GM15510 (cell line): Measurements from ENCODE around the gene ERBB4.

ENCODE experiments used
- POLR2A ChIP-seq: IDR thresholded peaks from 3 replicates; pipeline ENCODE4 v1.6.1; 2011; ENCODE audit warnings: borderline replicate concordance; ENCODE audit not compliant: insufficient read length; ENCODE audit errors: extremely low read depth

Gene ERBB4

GRCh38 chr2:212208467-212208866 lies 330.1 kb downstream of the ERBB4 start:
- TF ChIP-seq POLR2A = no peak

- no peak for TF ChIP-seq POLR2A
Measured at GRCh38 chr2:212197776-212198175, 340.8 kb downstream of the ERBB4 start.

GRCh38 chr2:212195626-212196025 lies 343.0 kb downstream of the ERBB4 start:
- TF ChIP-seq POLR2A = no peak

- no peak for TF ChIP-seq POLR2A
Measured at GRCh38 chr2:212194396-212194795, 344.2 kb downstream of the ERBB4 start.

- TF ChIP-seq POLR2A = no peak
Measured at GRCh38 chr2:212193803-212194202, 344.8 kb downstream of the ERBB4 start.

GRCh38 chr2:212193056-212193455 lies 345.5 kb downstream of the ERBB4 start:
- no peak for TF ChIP-seq POLR2A

GRCh38 chr2:212186166-212186565 lies 352.4 kb downstream of the ERBB4 start:
- TF ChIP-seq POLR2A = no peak

GRCh38 chr2:212181646-212182045 lies 357.0 kb downstream of the ERBB4 start:
- no peak for TF ChIP-seq POLR2A

GRCh38 chr2:212180408-212181083 lies 358.1 kb downstream of the ERBB4 start:
- no peak for TF ChIP-seq POLR2A

GRCh38 chr2:212177724-212178123 lies 360.9 kb downstream of the ERBB4 start:
- no peak for TF ChIP-seq POLR2A

GRCh38 chr2:212176151-212176550 lies 362.5 kb downstream of the ERBB4 start:
- no peak for TF ChIP-seq POLR2A

- TF ChIP-seq POLR2A = no peak
Measured at GRCh38 chr2:212173756-212174510, 364.7 kb downstream of the ERBB4 start.

GRCh38 chr2:212173331-212173730 lies 365.3 kb downstream of the ERBB4 start:
- no peak for TF ChIP-seq POLR2A

GRCh38 chr2:212170382-212170781 lies 368.2 kb downstream of the ERBB4 start:
- TF ChIP-seq POLR2A = no peak

GRCh38 chr2:212158081-212158480 lies 380.5 kb downstream of the ERBB4 start:
- TF ChIP-seq POLR2A = no peak

- no peak for TF ChIP-seq POLR2A
Measured at GRCh38 chr2:212157012-212157411, 381.6 kb downstream of the ERBB4 start.
